ENCODE measurements around the gene E2F6. TPM values are rescaled to one million over a fixed set of nuclear protein-coding genes. Genes with fewer than 3 reads are reported as not detected.

The E2F6 gene
- total and polyA plus RNA-seq, 2 experiments from 2014 or later: 11.5 to 15.3 TPM

DNA sequence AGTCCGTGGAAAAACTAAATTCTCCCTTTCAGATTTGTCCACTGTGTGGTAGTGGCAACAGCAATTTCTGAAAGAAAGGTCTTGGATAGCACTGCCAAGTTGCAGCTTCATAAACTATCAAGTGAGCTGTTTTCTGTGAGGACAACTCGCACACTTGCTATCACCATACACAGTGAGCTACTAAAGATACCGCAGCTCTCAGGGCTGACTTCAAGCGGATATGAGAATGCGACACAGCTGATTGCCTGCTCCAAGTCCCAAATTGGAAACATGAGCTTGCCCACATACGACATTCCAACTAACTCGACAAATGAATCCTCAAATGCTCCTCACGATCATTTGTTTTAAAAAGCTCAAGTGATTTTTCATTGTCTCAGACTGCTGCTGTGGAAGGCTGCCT, 46.2 kb downstream of the E2F6 start:
- peak; percentile 50 for DNase-seq
- TF ChIP-seq EZH2 (IDR thresholded peaks at IDR 0.05; ENCODE audit: insufficient read depth, poor library complexity, severe bottlenecking): no peak
- no peak for TF ChIP-seq EZH2phosphoT487 (IDR thresholded peaks at IDR 0.05; ENCODE audit: insufficient read depth, low read depth)
- Histone ChIP-seq H3K36me3 (ENCODE audit: low read depth) (no peaks in the 10 kb centered on the region), H3K9me2 (ENCODE audit: insufficient read depth) (no peaks in the 10 kb centered on the region), H3K4me3 (peak overlapping the region; percentile 39), H3K27ac (no peak overlapping the region), H2AFZ (peak overlapping the region; percentile 41), H3K4me2 (ENCODE audit: unreplicated experiment) (peak overlapping the region; percentile 55), H3K79me2 (ENCODE audit: insufficient read depth) (no peaks in the 10 kb centered on the region), H3K9ac (peak overlapping the region; percentile 21), H3F3A (ENCODE audit: insufficient read depth) (0 out of 2 replicates have a peak, but pooled peaks cover 4% of the 10 kb centered on the region), H3K9me3 (ENCODE audit: low read depth) (no peaks in the 10 kb centered on the region), H4K20me1 (ENCODE audit: insufficient read depth) (no peaks in the 10 kb centered on the region), H3K27me3 (replicated peaks; ENCODE audit: insufficient read depth) (no peaks in the 10 kb centered on the region), H3K4me1 (ENCODE audit: insufficient read depth) (no peaks in the 10 kb centered on the region)
- 5 to 9% methylated on average over 8 of the region's 8 CpGs for WGBS, 2 experiments (ENCODE audit: low coverage in 1 of 2, low lambda C conversion rate in 2 of 2, missing lambda C conversion rate in 2 of 2)
- in situ Hi-C loops (cut with MboI): loop anchor here (10.0 kb wide), 1 partner anchor 195 kb away; no protein-coding TSS in a partner anchor

DNA sequence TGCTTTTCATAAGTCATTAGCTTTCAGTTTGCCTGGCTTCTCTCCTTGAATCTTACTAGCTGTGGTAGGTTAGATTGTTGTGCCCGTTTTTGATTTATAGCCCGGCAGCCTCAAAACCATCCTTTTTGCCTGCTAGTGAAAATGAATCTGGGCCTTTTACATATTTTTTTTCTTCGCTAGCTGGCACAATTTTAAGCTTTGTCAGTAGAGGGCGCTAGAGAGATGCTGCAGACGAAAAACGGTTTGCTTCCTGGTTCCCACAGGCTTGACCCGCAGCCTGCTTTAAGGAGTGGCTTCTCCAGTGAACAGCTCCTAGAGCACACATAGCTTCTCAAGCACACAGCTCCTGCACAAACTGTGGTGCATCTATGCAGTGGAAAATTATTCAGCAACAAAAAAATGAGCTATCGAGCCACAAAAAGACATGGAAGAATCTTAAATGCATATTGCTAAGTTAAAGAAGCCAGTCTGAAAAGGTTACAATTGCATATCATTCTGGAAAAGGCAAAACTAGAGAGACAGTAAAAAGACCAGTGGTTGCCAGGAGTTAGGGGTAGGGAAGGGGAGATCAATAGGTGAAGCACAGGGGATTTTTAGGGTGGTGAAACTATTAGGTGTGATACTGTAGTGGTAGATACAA, 47.9 kb downstream of the E2F6 start:
- Histone ChIP-seq H3K4me2 (ENCODE audit: unreplicated experiment) (no peak overlapping the region), H3K9me3 (ENCODE audit: low read depth) (no peaks in the 10 kb centered on the region), H3K9me2 (ENCODE audit: insufficient read depth) (no peaks in the 10 kb centered on the region), H3K4me3 (no peak overlapping the region), H3F3A (ENCODE audit: insufficient read depth) (0 out of 2 replicates have a peak, but pooled peaks cover 4% of the 10 kb centered on the region), H3K27me3 (replicated peaks; ENCODE audit: insufficient read depth) (no peaks in the 10 kb centered on the region), H2AFZ (no peak overlapping the region), H3K79me2 (ENCODE audit: insufficient read depth) (no peaks in the 10 kb centered on the region), H3K9ac (no peak overlapping the region), H4K20me1 (ENCODE audit: insufficient read depth) (no peaks in the 10 kb centered on the region), H3K27ac (no peak overlapping the region), H3K4me1 (ENCODE audit: insufficient read depth) (no peaks in the 10 kb centered on the region), H3K36me3 (ENCODE audit: low read depth) (no peaks in the 10 kb centered on the region)
- WGBS, 2 experiments (ENCODE audit: low coverage in 1 of 2, low lambda C conversion rate in 2 of 2, missing lambda C conversion rate in 2 of 2): 45 to 49% methylated on average over 8 of the region's 8 CpGs
- TF ChIP-seq EZH2phosphoT487 (IDR thresholded peaks at IDR 0.05; ENCODE audit: insufficient read depth, low read depth) (no peak), EZH2 (IDR thresholded peaks at IDR 0.05; ENCODE audit: insufficient read depth, poor library complexity, severe bottlenecking) (no peak)
- peak; percentile 29 for DNase-seq
- in situ Hi-C loops (cut with MboI): loop anchor here (10.0 kb wide), 1 partner anchor 193 kb away; no protein-coding TSS in a partner anchor

DNA sequence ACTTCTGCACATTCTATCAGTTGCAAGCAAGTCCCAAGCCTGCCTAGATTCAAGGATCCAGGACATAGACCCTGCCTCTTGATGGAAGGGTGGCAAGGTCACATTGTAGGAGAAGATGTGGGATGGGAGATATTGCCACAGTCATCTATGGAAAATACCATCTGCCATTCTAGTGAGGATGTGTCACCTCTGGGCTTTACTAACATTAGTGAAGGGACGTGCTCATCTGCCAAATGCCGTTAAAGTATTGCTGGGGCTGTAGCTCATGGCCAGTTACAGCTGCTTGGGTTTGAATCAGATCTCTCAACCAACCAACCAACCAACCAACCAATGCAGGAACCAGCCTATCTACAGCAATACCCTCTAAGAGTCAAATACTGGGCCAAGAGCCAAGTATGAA, 49.0 kb downstream of the E2F6 start:
- H3K4me1 ChIP-seq (ENCODE audit: insufficient read depth): no peaks in the 10 kb centered on the region
- 93 to 95% methylated on average over 2 of the region's 2 CpGs for WGBS, 2 experiments (ENCODE audit: low coverage in 1 of 2, low lambda C conversion rate in 2 of 2, missing lambda C conversion rate in 2 of 2)
- H3K79me2 ChIP-seq (ENCODE audit: insufficient read depth): no peaks in the 10 kb centered on the region
- no peak overlapping the region for H3K4me2 ChIP-seq (ENCODE audit: unreplicated experiment)
- H3K27me3 ChIP-seq (replicated peaks; ENCODE audit: insufficient read depth): no peaks in the 10 kb centered on the region
- H3K36me3 ChIP-seq (ENCODE audit: low read depth): no peaks in the 10 kb centered on the region
- H3K9ac ChIP-seq: no peak overlapping the region
- H3K27ac ChIP-seq: no peak overlapping the region
- H4K20me1 ChIP-seq (ENCODE audit: insufficient read depth): no peaks in the 10 kb centered on the region
- 0 out of 2 replicates have a peak, but pooled peaks cover 4% of the 10 kb centered on the region for H3F3A ChIP-seq (ENCODE audit: insufficient read depth)
- H2AFZ ChIP-seq: no peak overlapping the region
- DNase-seq: no peak
- H3K9me2 ChIP-seq (ENCODE audit: insufficient read depth): no peaks in the 10 kb centered on the region
- in situ Hi-C loops (cut with MboI): loop anchor here (10.0 kb wide), 1 partner anchor 192 kb away; no protein-coding TSS in a partner anchor
- no peak overlapping the region for H3K4me3 ChIP-seq
- H3K9me3 ChIP-seq (ENCODE audit: low read depth): no peaks in the 10 kb centered on the region
- no peak for TF ChIP-seq EZH2phosphoT487 (IDR thresholded peaks at IDR 0.05; ENCODE audit: insufficient read depth, low read depth)
- TF ChIP-seq EZH2 (IDR thresholded peaks at IDR 0.05; ENCODE audit: insufficient read depth, poor library complexity, severe bottlenecking): no peak

DNA sequence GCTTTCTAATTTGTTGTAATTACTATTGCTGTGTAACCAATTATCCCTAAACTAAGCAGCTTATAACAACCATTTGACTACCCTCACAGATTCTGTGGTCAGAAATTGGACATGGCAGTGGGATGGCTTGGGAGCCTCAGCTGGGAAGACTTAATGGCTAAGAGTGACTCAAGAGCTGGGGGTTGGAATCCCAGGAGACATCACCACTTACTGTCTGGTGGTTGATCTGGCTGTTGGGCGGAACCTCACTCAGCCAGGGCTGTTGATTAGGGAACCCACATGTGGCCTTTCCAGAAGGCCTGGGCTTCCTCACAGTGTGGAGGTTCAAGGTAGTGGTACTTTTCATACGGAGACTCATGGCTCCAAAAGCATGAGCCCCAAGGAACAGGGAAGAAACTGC, 49.8 kb downstream of the E2F6 start:
- H4K20me1 ChIP-seq (ENCODE audit: insufficient read depth): no peaks in the 10 kb centered on the region
- no peaks in the 10 kb centered on the region for H3K79me2 ChIP-seq (ENCODE audit: insufficient read depth)
- H3K9me3 ChIP-seq (ENCODE audit: low read depth): no peaks in the 10 kb centered on the region
- no peaks in the 10 kb centered on the region for H3K27me3 ChIP-seq (replicated peaks; ENCODE audit: insufficient read depth)
- no peak overlapping the region for H3K4me3 ChIP-seq
- no peaks in the 10 kb centered on the region for H3K4me1 ChIP-seq (ENCODE audit: insufficient read depth)
- peak; percentile 62 for DNase-seq
- H3K4me2 ChIP-seq (ENCODE audit: unreplicated experiment): no peak overlapping the region
- 98% methylated on average over 2 of the region's 2 CpGs for WGBS, 2 experiments (ENCODE audit: low coverage in 1 of 2, low lambda C conversion rate in 2 of 2, missing lambda C conversion rate in 2 of 2)
- no peaks in the 10 kb centered on the region for H3K36me3 ChIP-seq (ENCODE audit: low read depth)
- no peaks in the 10 kb centered on the region for H3K9me2 ChIP-seq (ENCODE audit: insufficient read depth)
- H2AFZ ChIP-seq: no peak overlapping the region
- no peak for TF ChIP-seq EZH2 (IDR thresholded peaks at IDR 0.05; ENCODE audit: insufficient read depth, poor library complexity, severe bottlenecking)
- TF ChIP-seq EZH2phosphoT487 (IDR thresholded peaks at IDR 0.05; ENCODE audit: insufficient read depth, low read depth): no peak
- in situ Hi-C loops (cut with MboI): loop anchor here (10.0 kb wide), 1 partner anchor 191 kb away; no protein-coding TSS in a partner anchor
- no peak overlapping the region for H3K9ac ChIP-seq
- H3F3A ChIP-seq (ENCODE audit: insufficient read depth): 0 out of 2 replicates have a peak, but pooled peaks cover 4% of the 10 kb centered on the region
- H3K27ac ChIP-seq: no peak overlapping the region
